ENCODE results near the gene AKR1C8. TPM values are rescaled to one million over a fixed set of nuclear protein-coding genes. Genes with fewer than 3 reads are reported as not detected.
A peak's percentile ranks its signal among the peaks of the same experiment; 100 is the strongest.

The AKR1C8 gene
- total and polyA plus RNA-seq, 9 of the 15 experiments (the other 6 are each of a cell fraction or from before 2014, with no cell fraction given), result 0.03 to 0.29 (median 0.08) TPM

GRCh38 chr10:5206799-5207198 lies 21.8 kb upstream of the AKR1C8 start:
- in situ Hi-C loops (cut with MboI) (no loop called here), intact Hi-C loops (cut with micrococcal nuclease) (no loop called here)
- FAIRE-seq (no peak), DNase-seq (ENCODE audit: extremely low read depth in 1 of 4, low spot score in 3 of 4) (no peak), ATAC-seq (no peak)
- TF ChIP-seq, protein P1, sequence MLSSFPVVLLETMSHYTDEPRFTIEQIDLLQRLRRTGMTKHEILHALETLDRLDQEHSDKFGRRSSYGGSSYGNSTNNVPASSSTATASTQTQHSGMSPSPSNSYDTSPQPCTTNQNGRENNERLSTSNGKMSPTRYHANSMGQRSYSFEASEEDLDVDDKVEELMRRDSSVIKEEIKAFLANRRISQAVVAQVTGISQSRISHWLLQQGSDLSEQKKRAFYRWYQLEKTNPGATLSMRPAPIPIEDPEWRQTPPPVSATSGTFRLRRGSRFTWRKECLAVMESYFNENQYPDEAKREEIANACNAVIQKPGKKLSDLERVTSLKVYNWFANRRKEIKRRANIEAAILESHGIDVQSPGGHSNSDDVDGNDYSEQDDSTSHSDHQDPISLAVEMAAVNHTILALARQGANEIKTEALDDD (IDR thresholded peaks at IDR 0.05), result 0 out of 2 replicates have a peak, but pooled peaks have one; percentile 20
- TF ChIP-seq NR2C2 (CRISPR knock-in tag; IDR thresholded peaks at IDR 0.05), result no peak
- TF ChIP-seq NR2C2 (tag; IDR thresholded peaks at IDR 0.05), result no peak
- H3K9me3 ChIP-seq (replicated peaks; ENCODE audit: control insufficient read depth, insufficient read depth, low read depth, low read length), result no peaks in the 10 kb centered on the region; the same call in 1 of the 2 replicates
- BruUV-seq (replicated peaks), result no TSS peak
- ChIA-PET POLR2A (interaction anchor here (0.6 kb wide), 1 partner anchor 135 kb away, joined by 3 read pairs; no protein-coding TSS in a partner anchor), CTCF (ENCODE audit: low intra/inter-chr PET ratio) (interaction anchor here (0.6 kb wide), 1 partner anchor 431 kb away, joined by 3 read pairs; no protein-coding TSS in a partner anchor)
- H3K36me3 ChIP-seq (ENCODE audit: control insufficient read depth, insufficient read depth, low read length), result no peaks in the 10 kb centered on the region; the same call in 2 of the 3 replicates
- no peak overlapping the region for H3K9ac ChIP-seq (ENCODE audit: insufficient read depth in 1 of 2, low read depth in 2 of 2, low read length in 2 of 2)
- H2AFZ ChIP-seq (ENCODE audit: low read depth, low read length), result peak overlapping the region; percentile 8; the same call in 1 of the 2 replicates
- H3K4me2 ChIP-seq (ENCODE audit: insufficient read depth, low read length), result no peak overlapping the region
- no peaks in the 10 kb centered on the region for H3K9me1 ChIP-seq (ENCODE audit: control insufficient read depth, insufficient read depth, low read length)
- no peaks in the 10 kb centered on the region for H4K20me1 ChIP-seq (replicated peaks; ENCODE audit: control insufficient read depth, insufficient read depth, low read length)
- no peaks in the 10 kb centered on the region for H3K27me3 ChIP-seq (ENCODE audit: control insufficient read depth in 2 of 2, insufficient read depth in 2 of 2, low read length in 2 of 2)
- H3K79me2 ChIP-seq (ENCODE audit: control insufficient read depth, insufficient read depth, low read length), result no peaks in the 10 kb centered on the region
- H3K4me3 ChIP-seq, result no peak overlapping the region
- H3K4me1 ChIP-seq (replicated peaks in 1 of 2; ENCODE audit: control insufficient read depth in 2 of 2, insufficient read depth in 2 of 2, low read length in 2 of 2), result no peaks in the 10 kb centered on the region
- H3K27ac ChIP-seq (ENCODE audit: extremely low read depth, low read depth, low read length), result no peak overlapping the region
- WGBS (ENCODE audit: insufficient coverage, low coverage, missing lambda C conversion rate), result 14% methylated on average over 6 of the region's 6 CpGs

DNA sequence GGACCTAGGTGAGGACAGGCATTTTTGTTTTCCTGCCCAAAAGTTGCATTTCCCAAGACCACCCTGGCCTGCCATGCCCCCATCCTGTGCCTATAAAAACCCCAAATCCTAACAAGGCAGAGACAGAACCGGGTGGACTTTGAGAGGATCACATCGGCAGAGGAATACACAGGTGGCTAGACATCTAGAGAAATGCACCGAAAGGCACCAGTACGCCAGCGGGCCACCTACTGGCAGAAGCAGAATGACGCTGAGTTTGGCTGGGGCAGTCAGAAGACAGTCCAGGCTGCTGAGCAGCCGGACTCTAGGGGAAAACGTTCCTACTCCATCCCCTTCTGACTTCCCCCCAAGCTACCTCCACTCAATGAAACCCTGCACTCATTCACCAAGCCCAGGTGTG lies 14.4 kb upstream of the AKR1C8 start:
- ChIA-PET CTCF (ENCODE audit: low intra/inter-chr PET ratio) (no interaction called here), POLR2A (interaction anchor here (1.0 kb wide), 1 partner anchor 11 kb away, joined by 5 read pairs; no protein-coding TSS in a partner anchor)
- Histone ChIP-seq H3K36me3 (ENCODE audit: control insufficient read depth, insufficient read depth, low read length) (no peaks in the 10 kb centered on the region), H3K4me2 (ENCODE audit: insufficient read depth, low read length) (no peak overlapping the region), H3K4me3 (no peak overlapping the region), H3K4me1 (replicated peaks in 1 of 2; ENCODE audit: control insufficient read depth in 2 of 2, insufficient read depth in 2 of 2, low read length in 2 of 2) (no peaks in the 10 kb centered on the region; a peak in 1 of 5 replicates), H3K9me3 (replicated peaks; ENCODE audit: control insufficient read depth, insufficient read depth, low read depth, low read length) (no peaks in the 10 kb centered on the region), H4K20me1 (replicated peaks; ENCODE audit: control insufficient read depth, insufficient read depth, low read length) (no peaks in the 10 kb centered on the region), H3K9me1 (ENCODE audit: control insufficient read depth, insufficient read depth, low read length) (no peaks in the 10 kb centered on the region), H2AFZ (ENCODE audit: low read depth, low read length) (no peak overlapping the region), H3K27me3 (ENCODE audit: control insufficient read depth in 2 of 2, insufficient read depth in 2 of 2, low read length in 2 of 2) (no peaks in the 10 kb centered on the region), H3K9ac (ENCODE audit: insufficient read depth in 1 of 2, low read depth in 2 of 2, low read length in 2 of 2) (no peak overlapping the region), H3K27ac (ENCODE audit: extremely low read depth, low read depth, low read length) (no peak overlapping the region), H3K79me2 (ENCODE audit: control insufficient read depth, insufficient read depth, low read length) (no peaks in the 10 kb centered on the region)
- 38% methylated on average over 8 of the region's 8 CpGs for WGBS (ENCODE audit: insufficient coverage, low coverage, missing lambda C conversion rate)
- intact Hi-C loops (cut with micrococcal nuclease) (no loop called here), in situ Hi-C loops (cut with MboI) (no loop called here)
- no TSS peak for BruUV-seq (replicated peaks)
- DNase-seq (ENCODE audit: extremely low read depth in 1 of 4, low spot score in 3 of 4) (peak in 1 of 4 experiments; percentile 18), FAIRE-seq (no peak), ATAC-seq (peak; percentile 78)
- TF ChIP-seq CTCF (IDR thresholded peaks at IDR 0.05 in 2 of 3, conservative IDR thresholded peaks at IDR 0.05 in 1 of 3; ENCODE audit: insufficient read depth in 2 of 3, low read depth in 1 of 3, low read length in 3 of 3) (peak; percentile 25 to 30 (median 27); a peak in 2 of 6 replicates), RAD21 (CRISPR knock-in tag; conservative IDR thresholded peaks at IDR 0.05 in 1 of 2, IDR thresholded peaks at IDR 0.05 in 1 of 2) (0 out of 4 replicates have a peak, but pooled peaks of 1 of the 2 experiments have one; percentile 7)

All from K562 (cell line).